Hippocampal formation (tissue), 2 donors: Measurements from ENCODE around the gene TXNL1.

Experiments
- DNase-seq, 2 donors: peaks; one replicate each; lab custom pipeline; 2025; lab: John Stamatoyannopoulos, UW

TXNL1 gene

DNA sequence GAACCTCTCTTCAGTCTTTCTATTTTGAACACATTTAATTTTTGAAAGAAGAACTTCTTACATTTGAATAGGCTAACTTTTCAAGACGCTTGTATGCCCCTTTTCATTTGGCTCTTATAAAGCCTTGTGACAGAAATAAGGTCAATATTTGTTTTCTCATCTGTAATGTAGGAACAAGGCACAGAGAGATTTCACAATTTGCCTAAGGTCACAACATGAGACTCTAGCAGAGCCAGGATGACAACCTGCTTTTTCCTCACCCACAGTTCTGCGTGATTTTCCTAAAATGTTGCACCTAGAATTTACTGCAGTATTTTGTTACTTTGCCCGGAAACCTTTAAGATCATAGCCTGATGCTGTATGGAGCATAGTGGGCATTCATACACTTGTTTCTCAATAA is 67.4 kb downstream of the TXNL1 start:
- DNase-seq, result no peak

DNA sequence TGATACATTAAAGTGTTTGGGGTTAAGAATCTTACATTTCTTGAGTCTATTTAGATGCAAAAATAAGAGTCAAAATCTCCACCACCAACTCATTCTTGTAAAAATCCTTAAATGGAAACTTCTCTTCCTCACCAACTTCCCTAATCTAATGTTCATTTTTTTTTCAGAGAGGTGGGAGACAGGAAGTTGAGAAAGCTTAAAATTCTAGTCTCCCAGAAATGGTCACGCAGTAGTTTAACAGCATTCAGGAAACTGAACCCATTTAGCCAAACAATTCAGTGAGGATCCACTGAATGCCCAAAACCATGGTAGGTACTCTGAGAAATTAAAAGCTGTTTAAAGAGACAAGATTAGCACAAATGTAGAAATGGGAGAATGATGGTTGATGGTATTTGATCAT is 69.0 kb downstream of the TXNL1 start:
- no peak for DNase-seq

DNA sequence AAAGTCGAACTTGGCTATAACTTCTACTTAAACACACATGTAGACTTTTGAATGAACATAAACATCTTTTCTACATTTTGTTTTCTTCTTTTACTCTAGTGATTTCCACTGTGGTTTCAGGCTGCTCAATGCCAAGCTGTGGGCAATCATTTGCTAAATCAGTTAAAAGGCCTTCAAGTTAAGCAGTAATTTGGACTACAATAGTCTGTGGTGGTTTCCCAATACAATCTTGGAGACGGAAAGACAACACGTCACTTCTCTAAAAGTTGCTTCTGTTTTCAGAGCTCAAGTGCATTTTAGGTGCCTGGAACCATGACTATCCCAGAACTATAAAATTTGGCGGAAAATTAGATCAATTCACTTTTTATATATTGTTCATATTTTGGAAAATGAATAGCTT is 69.4 kb downstream of the TXNL1 start:
- no peak for DNase-seq

- DNase-seq, result no peak
These were observed 72.6 kb downstream of the TXNL1 start for GRCh38 chr18:56565551-56566345.

DNA sequence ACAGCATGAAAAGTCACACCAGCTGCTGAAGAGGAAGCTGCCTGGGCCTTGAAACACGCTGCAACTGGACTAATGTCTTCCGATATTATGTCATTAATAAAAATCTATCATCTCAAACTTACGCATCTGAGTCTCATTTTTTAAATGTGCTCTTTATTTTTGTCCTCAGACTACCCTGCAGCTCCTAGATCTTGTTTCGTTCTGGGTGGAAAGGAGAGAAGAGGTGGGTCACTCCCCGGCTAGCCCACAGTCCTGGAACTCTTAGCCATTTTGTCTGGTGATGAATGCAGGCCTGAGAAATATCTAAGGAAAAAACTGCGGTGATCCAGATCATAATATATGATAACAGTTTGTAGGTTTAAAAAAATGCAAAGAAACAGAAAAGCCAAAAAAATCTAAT is 73.3 kb downstream of the TXNL1 start:
- DNase-seq, result no peak

GRCh38 chr18:56563568-56563967 is 74.8 kb downstream of the TXNL1 start:
- no peak for DNase-seq

GRCh38 chr18:56562479-56562878 is 75.9 kb downstream of the TXNL1 start:
- DNase-seq, result no peak

DNA sequence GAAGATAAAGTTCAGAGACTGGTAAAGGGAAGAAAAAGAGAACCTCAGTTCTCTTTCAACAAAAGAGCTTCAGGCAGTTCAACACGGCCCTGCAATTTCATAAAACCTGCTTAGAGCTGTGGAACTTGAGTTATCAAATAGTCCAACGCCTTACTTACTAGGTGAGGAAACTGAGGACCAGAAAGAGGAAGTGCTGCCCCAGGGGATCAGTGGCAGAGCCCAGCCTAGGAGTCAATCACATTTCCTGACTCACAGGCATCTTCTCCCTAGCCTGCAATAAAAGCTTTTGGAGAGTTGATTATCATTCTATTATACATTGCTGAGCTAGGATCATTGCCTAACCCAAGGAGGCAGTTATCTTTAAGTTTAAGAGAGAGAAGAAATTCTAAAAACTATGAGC is 77.4 kb downstream of the TXNL1 start:
- DNase-seq, result no peak

- no peak for DNase-seq
These were observed 79.3 kb downstream of the TXNL1 start for GRCh38 chr18:56559044-56559443.

GRCh38 chr18:56556907-56557306 is 81.5 kb downstream of the TXNL1 start:
- DNase-seq, result no peak

- no peak for DNase-seq
These were observed 88.3 kb downstream of the TXNL1 start for GRCh38 chr18:56550121-56550520.
